ENCODE data around the gene IGSF22. TPM values are rescaled to one million over a fixed set of nuclear protein-coding genes. Genes with fewer than 3 reads are reported as not detected.

IGSF22 gene
- total RNA-seq, 1 experiment from 2014 or later: not detected

GRCh38 chr11:18745251-18745650, 19.3 kb upstream of the IGSF22 start:
- H3K79me2 ChIP-seq (ENCODE audit: insufficient read depth, low read length): no peaks in the 10 kb centered on the region
- intact Hi-C loops (cut with micrococcal nuclease): no loop called here
- POLR2A ChIA-PET: no interaction called here
- no peak overlapping the region for H3K9ac ChIP-seq (ENCODE audit: low read length)
- H3K9me3 ChIP-seq (ENCODE audit: control insufficient read depth in 1 of 2, insufficient read depth in 1 of 2, low read depth in 1 of 2, low read length in 2 of 2): no peaks in the 10 kb centered on the region
- no peak overlapping the region for H3K4me3 ChIP-seq (replicated peaks in 1 of 2; ENCODE audit: low read depth in 1 of 2, low read length in 2 of 2)
- CTCF ChIA-PET: no interaction called here
- no peak for DNase-seq (ENCODE audit: low read depth, low spot score)
- H3K4me2 ChIP-seq (ENCODE audit: low read length): no peak overlapping the region
- no TSS peak for BruUV-seq (replicated peaks)
- H3K27me3 ChIP-seq (ENCODE audit: insufficient read depth, low read length): no peaks in the 10 kb centered on the region
- no peaks in the 10 kb centered on the region; a peak in 1 of 4 replicates for H3K36me3 ChIP-seq (ENCODE audit: control insufficient read depth in 1 of 2, insufficient read depth in 2 of 2, low read length in 2 of 2)
- no peak for ATAC-seq
- RAD21 ChIA-PET (ENCODE audit: low non-redundant PET in 1 of 2, low total read pairs in 2 of 2, uncharacterized antibody in 2 of 2, unreplicated experiment in 2 of 2): no interaction called here
- no peaks in the 10 kb centered on the region for H4K20me1 ChIP-seq (ENCODE audit: insufficient read depth)
- no peak overlapping the region for H3K27ac ChIP-seq (ENCODE audit: low read depth, low read length)
- H3K9me2 ChIP-seq (ENCODE audit: insufficient read depth): no peaks in the 10 kb centered on the region
- TF ChIP-seq POLR2A (IDR thresholded peaks at IDR 0.05; ENCODE audit: borderline replicate concordance, extremely low read depth, insufficient read depth, insufficient read length) (no peak), TCF7L2 (IDR thresholded peaks at IDR 0.05; ENCODE audit: borderline replicate concordance, extremely low read depth, insufficient read depth, insufficient read length) (no peak), REST (IDR thresholded peaks at IDR 0.05; ENCODE audit: low read depth) (no peak), SIN3A (IDR thresholded peaks at IDR 0.05; ENCODE audit: low read depth) (no peak), EGR1 (IDR thresholded peaks at IDR 0.05; ENCODE audit: low read depth) (no peak), POLR2AphosphoS5 (IDR thresholded peaks at IDR 0.05; ENCODE audit: low read depth, low read length) (no peak), RAD21 (IDR thresholded peaks at IDR 0.05; ENCODE audit: low read depth) (no peak)
- H3K4me1 ChIP-seq (ENCODE audit: control insufficient read depth in 1 of 2, insufficient read depth in 2 of 2, low read length in 2 of 2): peaks cover 0 to 6% of the 10 kb centered on the region in 2 experiments; a peak in 2 of 4 replicates
- H2AFZ ChIP-seq (ENCODE audit: low read depth, low read length, poor library complexity, severe bottlenecking): no peak overlapping the region

All from HCT116 (cell line).